A673 (cell line): ENCODE data around the gene DENND1A. TPM values are rescaled to one million over a fixed set of nuclear protein-coding genes. Genes with fewer than 3 reads are reported as not detected.

Experiments
- BruUV-seq: library from RNA; stranded (reverse); fragments of 400-500 nt; replicated peaks from 2 replicates; lab custom pipeline; 2021; lab: Mats Ljungman, UMichigan
- CTCF ChIA-PET: fragments of 300-600 bp; sonication (Branson Sonifier 250); formaldehyde crosslinking; loops from one replicate; lab custom pipeline; 2022; ENCODE audit warnings: antibody characterized with exemption; lab: Charles Lee
- POLR2A ChIA-PET: fragments of 300-600 bp; sonication (Branson Sonifier 250); formaldehyde crosslinking; loops from one replicate; lab custom pipeline; 2022; ENCODE audit warnings: antibody characterized with exemption; ENCODE audit not compliant: low non-redundant PET; lab: Charles Lee
- DNase-seq: peaks from one replicate; pipeline ENCODE4 v3.0.0-alpha.2; 2015; ENCODE audit warnings: low spot score
- H3K27ac ChIP-seq: fragments of 200-600 bp; sonication (generic); 2 replicates; pipeline ENCODE4 v1.5.1; 2016; ENCODE audit warnings: mixed run types, low read depth, mild to moderate bottlenecking, mixed read lengths, antibody characterized with exemption, low read length; ENCODE audit not compliant: poor library complexity, severe bottlenecking
- H3K27me3 ChIP-seq: fragments of 200-600 bp; sonication (generic); replicated peaks from 2 replicates; pipeline ENCODE4 v1.6.1; 2017; ENCODE audit warnings: mixed run types, low read depth, mild to moderate bottlenecking, mixed read lengths, antibody characterized with exemption, low read length; ENCODE audit not compliant: insufficient read depth, poor library complexity
- H3K36me3 ChIP-seq: fragments of 200-600 bp; sonication (generic); 2 replicates; pipeline ENCODE4 v1.6.1; 2016; ENCODE audit warnings: mixed run types, mild to moderate bottlenecking, mixed read lengths, antibody characterized with exemption, low read length; ENCODE audit not compliant: insufficient read depth, poor library complexity, severe bottlenecking
- H3K4me1 ChIP-seq: fragments of 200-600 bp; sonication (generic); 2 replicates; pipeline ENCODE4 v1.6.1; 2017; ENCODE audit warnings: mixed run types, mild to moderate bottlenecking, mixed read lengths, antibody characterized with exemption, low read length; ENCODE audit not compliant: insufficient read depth, poor library complexity, severe bottlenecking
- H3K4me3 ChIP-seq: fragments of 200-600 bp; sonication (generic); 2 replicates; pipeline ENCODE4 v1.5.1; 2016; ENCODE audit warnings: low read depth, mixed run types, mild to moderate bottlenecking, mixed read lengths, low read length; ENCODE audit not compliant: poor library complexity, severe bottlenecking
- H3K9me3 ChIP-seq: fragments of 200-600 bp; sonication (generic); 2 replicates; pipeline ENCODE4 v1.6.1; 2016; ENCODE audit warnings: mixed run types, low read depth, mild to moderate bottlenecking, mixed read lengths, antibody characterized with exemption, low read length; ENCODE audit not compliant: poor library complexity, severe bottlenecking
- CTCF ChIP-seq: fragments of 300-800, 200-600 bp; sonication (generic); conservative IDR thresholded peaks from 2 replicates; pipeline ENCODE4 v1.5.1; 2017; ENCODE audit warnings: low read depth, mild to moderate bottlenecking, antibody characterized with exemption, low read length, moderate library complexity, mixed read lengths
- EZH2 ChIP-seq: fragments of 200-600 bp; sonication (generic); IDR thresholded peaks from 2 replicates; pipeline ENCODE4 v1.6.1; 2017; ENCODE audit warnings: borderline replicate concordance, low read depth, mild to moderate bottlenecking, mixed read lengths, antibody characterized with exemption, low read length; ENCODE audit not compliant: poor library complexity, severe bottlenecking
- intact Hi-C: fragments of 100-400 bp; cut with micrococcal nuclease; formaldehyde crosslinking; loops from one replicate; pipeline ENCODE4 v1.10.0; 2022; ENCODE audit not compliant: unreplicated experiment
- total RNA-seq: library from RNA; stranded (reverse); gene quantifications from 2 replicates; pipeline ENCODE4 v1.2.3, GENCODE V29; 2021

DENND1A gene
- total RNA-seq, 1 experiment from 2014 or later: 12.0 TPM

GRCh38 chr9:123509646-123510045 lies 420.3 kb downstream of the DENND1A start:
- no peaks in the 10 kb centered on the region for H3K4me1 ChIP-seq
- no peak overlapping the region for H3K27ac ChIP-seq
- DNase-seq: no peak
- no peak overlapping the region for H3K4me3 ChIP-seq
- TF ChIP-seq CTCF (no peak), EZH2 (no peak)
- BruUV-seq: no TSS peak
- ChIA-PET POLR2A (no interaction called here), CTCF (no interaction called here)
- no peaks in the 10 kb centered on the region for H3K36me3 ChIP-seq
- no peaks in the 10 kb centered on the region for H3K9me3 ChIP-seq
- intact Hi-C loops: no loop called here
- H3K27me3 ChIP-seq: no peaks in the 10 kb centered on the region

GRCh38 chr9:123508048-123508447 lies 421.9 kb downstream of the DENND1A start:
- Histone ChIP-seq H3K36me3 (no peaks in the 10 kb centered on the region), H3K9me3 (no peaks in the 10 kb centered on the region), H3K4me3 (peak overlapping the region; percentile 18), H3K27me3 (no peaks in the 10 kb centered on the region), H3K27ac (no peak overlapping the region), H3K4me1 (no peaks in the 10 kb centered on the region)
- TF ChIP-seq EZH2 (no peak), CTCF (no peak)
- peak; percentile 18 for DNase-seq
- POLR2A ChIA-PET: no interaction called here
- intact Hi-C loops: no loop called here
- no TSS peak for BruUV-seq
- CTCF ChIA-PET: no interaction called here

- Histone ChIP-seq H3K4me3 (no peak overlapping the region), H3K4me1 (no peaks in the 10 kb centered on the region), H3K27me3 (peaks cover 5% of the 10 kb centered on the region), H3K27ac (no peak overlapping the region), H3K36me3 (no peaks in the 10 kb centered on the region), H3K9me3 (no peaks in the 10 kb centered on the region)
- ChIA-PET POLR2A (no interaction called here), CTCF (no interaction called here)
- DNase-seq: no peak
- TF ChIP-seq CTCF: no peak
- intact Hi-C loops: no loop called here
- BruUV-seq: no TSS peak
Measured at GRCh38 chr9:123505496-123505895, 424.4 kb downstream of the DENND1A start.
